Sigmoid colon (tissue), 7 donors: ENCODE measurements around the gene DRAP1. TPM values are rescaled to one million over a fixed set of nuclear protein-coding genes. Genes with fewer than 3 reads are reported as not detected.
A peak's percentile ranks its signal among the peaks of the same experiment; 100 is the strongest.

Experiments used
- DNase-seq: peaks from one replicate; pipeline ENCODE4 v3.0.0-alpha.2; 2019
- H3K27ac ChIP-seq, 4 donors: fragments of 200-600 bp; sonication (generic); one replicate each; pipeline ENCODE4 v1.5.1; 2016 to 2019; ENCODE audit warnings: mild to moderate bottlenecking in 1 of 4
- H3K27me3 ChIP-seq, 3 donors: fragments of 200-600 bp; sonication (generic); one replicate each; pipeline ENCODE4 v1.5.1; 2019; ENCODE audit warnings: mild to moderate bottlenecking in 1 of 3
- H3K36me3 ChIP-seq, 4 donors: fragments of 200-600 bp; sonication (generic); one replicate each; pipeline ENCODE4 v1.5.1; 2016 to 2019
- H3K4me1 ChIP-seq, 4 donors: fragments of 200-600 bp; sonication (generic); one replicate each; pipeline ENCODE4 v1.5.1; 2017 to 2019
- H3K4me3 ChIP-seq, 4 donors: fragments of 200-600 bp; sonication (generic); one replicate each; pipeline ENCODE4 v1.5.1; 2017 to 2019; ENCODE audit warnings: mild to moderate bottlenecking in 2 of 4, moderate library complexity in 1 of 4
- H3K9me3 ChIP-seq, 4 donors: fragments of 200-600 bp in 3 of 4; sonication (generic) in 3 of 4; one replicate each; pipeline versions ENCODE4 v1.5.1 to v1.6.1; 2013 to 2019
- CTCF ChIP-seq, 4 experiments: fragments of 450-650 bp in 3 of 4; fragments of 200-600 bp in 1 of 4; IDR thresholded peaks; one replicate each; pipeline ENCODE4 v1.5.1; 2016 to 2019; ENCODE audit warnings: antibody characterized with exemption in 4 of 4, mild to moderate bottlenecking in 3 of 4, moderate library complexity in 2 of 4
- EP300 ChIP-seq, 4 donors: sonication (generic); formaldehyde crosslinking; IDR thresholded peaks; one replicate each; pipeline ENCODE4 v1.6.1; 2017; ENCODE audit warnings: antibody characterized with exemption in 4 of 4
- POLR2A ChIP-seq, 2 donors: fragments of 450-650 bp; IDR thresholded peaks; one replicate each; pipeline ENCODE4 v1.6.1; 2016; ENCODE audit warnings: antibody characterized with exemption in 2 of 2, mild to moderate bottlenecking in 2 of 2, moderate library complexity in 2 of 2
- POLR2AphosphoS5 ChIP-seq, 4 donors: sonication (generic); formaldehyde crosslinking; IDR thresholded peaks; one replicate each; pipeline ENCODE4 v1.6.1; 2017; ENCODE audit warnings: antibody characterized with exemption in 4 of 4
- WGBS, 2 donors: extraction: QIAGEN DNeasy Blood & Tissue Kit; methylation state at CpG; one replicate each; pipeline ENCODE4 v1.1.7; 2013; 5-methylcytosine and 5-hydroxymethylcytosine counted together
- intact Hi-C: fragments of 100-400 bp; cut with DNase I; formaldehyde crosslinking; loops from one replicate; pipeline ENCODE4 v1.15.1; 2023
- polyA plus RNA-seq, 3 donors: library from polyadenylated mRNA; stranded (reverse); fragments of 200-250 nt; gene quantifications; one replicate each; pipeline ENCODE4 v1.2.3, GENCODE V29; 2013
- total RNA-seq, 4 donors: library from RNA; depleted of rRNA; stranded (reverse); fragments of >200 nt; gene quantifications; one replicate each; pipeline ENCODE4 v1.1.0, GENCODE V29; 2016
- donor health status: healthy with polysubstance abuse.
- donor health status: Bipolar disorder and iron deficiency.
- donor health status: healthy.

DRAP1 gene
- total and polyA plus RNA-seq, 7 donors = 58.9 to 115 (median 77.5) TPM

- DNase-seq = no peak
- Histone ChIP-seq H3K36me3 (peaks cover 4 to 26% (median 12%) of the 10 kb centered on the region in 4 donors), H3K27me3 (no peaks in the 10 kb centered on the region), H3K4me3 (no peak overlapping the region), H3K27ac (no peak overlapping the region), H3K4me1 (peaks cover 0 to 10% (median 9%) of the 10 kb centered on the region in 4 donors), H3K9me3 (no peaks in the 10 kb centered on the region)
- 66 to 77% methylated on average over 7 of the region's 7 CpGs for WGBS, 2 donors
- TF ChIP-seq CTCF (IDR thresholded peaks at IDR 0.05) = no peak
- no peak for TF ChIP-seq POLR2AphosphoS5 (IDR thresholded peaks at IDR 0.05)
- TF ChIP-seq POLR2A (IDR thresholded peaks at IDR 0.05) = no peak
- no peak for TF ChIP-seq EP300 (IDR thresholded peaks at IDR 0.05)
- intact Hi-C loops = no loop called here
Measured at GRCh38 chr11:65880027-65880426, 39.2 kb upstream of the DRAP1 start.

GRCh38 chr11:65880844-65881421 lies 38.3 kb upstream of the DRAP1 start:
- Histone ChIP-seq H3K9me3 (no peaks in the 10 kb centered on the region), H3K4me3 (no peak overlapping the region), H3K36me3 (peaks cover 4 to 34% (median 14%) of the 10 kb centered on the region in 4 donors), H3K27ac (no peak overlapping the region), H3K27me3 (no peaks in the 10 kb centered on the region), H3K4me1 (peaks cover 0 to 11% (median 10%) of the 10 kb centered on the region in 4 donors)
- DNase-seq = no peak
- intact Hi-C loops = no loop called here
- WGBS, 2 donors = 67 to 79% methylated on average over 7 of the region's 7 CpGs
- no peak for TF ChIP-seq EP300 (IDR thresholded peaks at IDR 0.05)
- no peak for TF ChIP-seq POLR2A (IDR thresholded peaks at IDR 0.05)
- TF ChIP-seq POLR2AphosphoS5 (IDR thresholded peaks at IDR 0.05) = no peak
- TF ChIP-seq CTCF (IDR thresholded peaks at IDR 0.05) = no peak

- peak; percentile 67 for DNase-seq
- Histone ChIP-seq H3K4me3 (no peak overlapping the region), H3K36me3 (peaks cover 4 to 45% (median 15%) of the 10 kb centered on the region in 4 donors), H3K9me3 (no peaks in the 10 kb centered on the region), H3K27me3 (no peaks in the 10 kb centered on the region), H3K4me1 (peaks cover 0 to 19% (median 18%) of the 10 kb centered on the region in 4 donors), H3K27ac (no peak overlapping the region)
- TF ChIP-seq EP300 (IDR thresholded peaks at IDR 0.05) = no peak
- WGBS, 2 donors = 88 to 94% methylated on average over 30 of the region's 30 CpGs
- intact Hi-C loops = no loop called here
Measured at GRCh38 chr11:65882120-65883057, 36.8 kb upstream of the DRAP1 start.

GRCh38 chr11:65883058-65883761 lies 36.0 kb upstream of the DRAP1 start:
- intact Hi-C loops = no loop called here
- H3K4me3 ChIP-seq = no peak overlapping the region
- no peaks in the 10 kb centered on the region for H3K9me3 ChIP-seq
- TF ChIP-seq EP300 (IDR thresholded peaks at IDR 0.05) (no peak), POLR2AphosphoS5 (IDR thresholded peaks at IDR 0.05) (no peak), POLR2A (IDR thresholded peaks at IDR 0.05) (no peak), CTCF (IDR thresholded peaks at IDR 0.05) (no peak)
- H3K4me1 ChIP-seq = peaks cover 0 to 26% (median 24%) of the 10 kb centered on the region in 4 donors
- H3K27ac ChIP-seq = no peak overlapping the region
- no peaks in the 10 kb centered on the region for H3K27me3 ChIP-seq
- WGBS, 2 donors = 94 to 95% methylated on average over 13 of the region's 13 CpGs
- peaks cover 4 to 45% (median 15%) of the 10 kb centered on the region in 4 donors for H3K36me3 ChIP-seq
- peak; percentile 64 for DNase-seq
